DND-41 (cell line): ENCODE results near the gene RBM10.

Source experiments
- ATAC-seq: fragments of 200-7000 bp; cut with Tn5 transposase; 3 replicates; pipeline ENCODE4 v1.9.1; 2021; ENCODE audit warnings: low read depth; ENCODE audit not compliant: insufficient read depth
- DNase-seq: peaks from one replicate; pipeline ENCODE4 v3.0.0-alpha.2; 2020
- H2AFZ ChIP-seq: 2 replicates; pipeline ENCODE4 v1.6.0; 2012; ENCODE audit warnings: low read depth, low read length
- H3K27ac ChIP-seq: 2 replicates; pipeline ENCODE4 v1.5.1; 2012; ENCODE audit warnings: low read length, inconsistent platforms
- H3K27me3 ChIP-seq: fragments of 200-600 bp; sonication (generic); 2 replicates; pipeline ENCODE4 v1.6.0; 2012; ENCODE audit warnings: low read length, mild to moderate bottlenecking, inconsistent platforms; ENCODE audit not compliant: insufficient read depth, poor library complexity
- H3K36me3 ChIP-seq: 2 replicates; pipeline ENCODE4 v1.5.1; 2012; ENCODE audit warnings: low read length, inconsistent platforms; ENCODE audit not compliant: insufficient read depth
- H3K4me1 ChIP-seq: 2 replicates; pipeline ENCODE4 v1.5.1; 2012; ENCODE audit warnings: mild to moderate bottlenecking, low read length; ENCODE audit not compliant: insufficient read depth
- H3K4me2 ChIP-seq: 2 replicates; pipeline ENCODE4 v1.6.0; 2012; ENCODE audit warnings: mild to moderate bottlenecking, moderate library complexity, low read length, inconsistent platforms; ENCODE audit not compliant: insufficient read depth
- H3K4me3 ChIP-seq, 2 experiments: fragments of 200-600 bp in 1 of 2; shearing (Covaris generic) in 1 of 2; 2 replicates each; pipeline ENCODE4 v1.5.1; 2012 to 2016; ENCODE audit warnings: inconsistent platforms in 2 of 2, low read length in 2 of 2, mild to moderate bottlenecking in 2 of 2, low read depth in 1 of 2, moderate library complexity in 1 of 2
- H3K79me2 ChIP-seq: 2 replicates; pipeline ENCODE4 v1.6.0; 2012; ENCODE audit warnings: low read length, inconsistent platforms; ENCODE audit not compliant: insufficient read depth
- H3K9ac ChIP-seq: 2 replicates; pipeline ENCODE4 v1.6.0; 2012; ENCODE audit warnings: low read depth, mild to moderate bottlenecking, inconsistent platforms, low read length, moderate library complexity
- H3K9me3 ChIP-seq: 2 replicates; pipeline ENCODE4 v1.5.1; 2012; ENCODE audit warnings: low read length, moderate library complexity, mild to moderate bottlenecking, inconsistent platforms; ENCODE audit not compliant: insufficient read depth, severe bottlenecking
- H4K20me1 ChIP-seq: 2 replicates; pipeline ENCODE4 v1.6.0; 2012; ENCODE audit warnings: low read length; ENCODE audit not compliant: insufficient read depth
- EZH2 ChIP-seq: IDR thresholded peaks from 3 replicates; pipeline ENCODE4 v1.6.1; 2012; ENCODE audit warnings: borderline replicate concordance, low read depth, mild to moderate bottlenecking, moderate library complexity, low read length, inconsistent platforms; ENCODE audit not compliant: severe bottlenecking
- TF ChIP-seq, protein P1 (sequence below): IDR thresholded peaks from 2 replicates; pipeline ENCODE4 v1.5.1; 2012; ENCODE audit warnings: borderline replicate concordance, low read length, moderate library complexity, mild to moderate bottlenecking; ENCODE audit not compliant: poor library complexity, severe bottlenecking; ENCODE audit errors: extremely low read depth

Gene RBM10

GRCh38 chrX:47177079-47177478, 32.1 kb downstream of the RBM10 start:
- no peak overlapping the region for H3K9ac ChIP-seq
- no peak for TF ChIP-seq EZH2
- TF ChIP-seq, protein P1, sequence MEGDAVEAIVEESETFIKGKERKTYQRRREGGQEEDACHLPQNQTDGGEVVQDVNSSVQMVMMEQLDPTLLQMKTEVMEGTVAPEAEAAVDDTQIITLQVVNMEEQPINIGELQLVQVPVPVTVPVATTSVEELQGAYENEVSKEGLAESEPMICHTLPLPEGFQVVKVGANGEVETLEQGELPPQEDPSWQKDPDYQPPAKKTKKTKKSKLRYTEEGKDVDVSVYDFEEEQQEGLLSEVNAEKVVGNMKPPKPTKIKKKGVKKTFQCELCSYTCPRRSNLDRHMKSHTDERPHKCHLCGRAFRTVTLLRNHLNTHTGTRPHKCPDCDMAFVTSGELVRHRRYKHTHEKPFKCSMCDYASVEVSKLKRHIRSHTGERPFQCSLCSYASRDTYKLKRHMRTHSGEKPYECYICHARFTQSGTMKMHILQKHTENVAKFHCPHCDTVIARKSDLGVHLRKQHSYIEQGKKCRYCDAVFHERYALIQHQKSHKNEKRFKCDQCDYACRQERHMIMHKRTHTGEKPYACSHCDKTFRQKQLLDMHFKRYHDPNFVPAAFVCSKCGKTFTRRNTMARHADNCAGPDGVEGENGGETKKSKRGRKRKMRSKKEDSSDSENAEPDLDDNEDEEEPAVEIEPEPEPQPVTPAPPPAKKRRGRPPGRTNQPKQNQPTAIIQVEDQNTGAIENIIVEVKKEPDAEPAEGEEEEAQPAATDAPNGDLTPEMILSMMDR = no peak
- H2AFZ ChIP-seq = no peak overlapping the region
- H3K27ac ChIP-seq = no peak overlapping the region
- DNase-seq (no peak), ATAC-seq (no peak)
- no peak overlapping the region for H3K4me3 ChIP-seq
- H3K36me3 ChIP-seq = peaks cover 98% of the 10 kb centered on the region
- H3K4me1 ChIP-seq = no peaks in the 10 kb centered on the region
- no peaks in the 10 kb centered on the region for H3K27me3 ChIP-seq
- H3K79me2 ChIP-seq = no peaks in the 10 kb centered on the region
- peaks cover 9% of the 10 kb centered on the region; the same call in 1 of the 2 replicates for H4K20me1 ChIP-seq
- H3K9me3 ChIP-seq = no peaks in the 10 kb centered on the region
- no peak overlapping the region for H3K4me2 ChIP-seq

DNA sequence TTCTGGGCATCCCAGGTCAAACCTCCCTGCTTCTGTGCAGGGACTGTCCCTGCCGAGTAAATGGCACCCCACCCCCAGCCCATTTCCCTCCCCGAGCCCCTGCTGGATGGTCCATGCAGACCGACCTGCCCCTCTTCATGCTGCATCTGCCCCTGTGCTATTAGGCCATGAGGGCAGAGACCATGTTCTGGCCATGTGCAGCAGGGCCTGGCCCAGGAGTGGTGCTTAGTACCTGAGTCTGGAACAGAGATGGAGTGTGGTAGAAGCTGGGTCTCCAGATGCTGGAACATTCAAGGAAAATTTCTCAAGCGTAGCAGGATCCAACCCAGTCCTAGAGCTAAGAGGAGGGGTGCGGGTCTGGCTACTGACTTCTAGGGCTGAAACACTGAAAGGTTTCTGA, 33.3 kb downstream of the RBM10 start:
- H3K27ac ChIP-seq = no peak overlapping the region
- TF ChIP-seq, protein P1 = no peak
- no peak for TF ChIP-seq EZH2
- H3K4me1 ChIP-seq = no peaks in the 10 kb centered on the region
- H2AFZ ChIP-seq = no peak overlapping the region
- DNase-seq (no peak), ATAC-seq (no peak)
- peaks cover 9% of the 10 kb centered on the region; the same call in 1 of the 2 replicates for H4K20me1 ChIP-seq
- H3K4me2 ChIP-seq = no peak overlapping the region
- no peaks in the 10 kb centered on the region for H3K9me3 ChIP-seq
- no peak overlapping the region for H3K4me3 ChIP-seq
- peaks cover 94% of the 10 kb centered on the region for H3K36me3 ChIP-seq
- H3K79me2 ChIP-seq = no peaks in the 10 kb centered on the region
- no peak overlapping the region for H3K9ac ChIP-seq
- no peaks in the 10 kb centered on the region for H3K27me3 ChIP-seq

DNA sequence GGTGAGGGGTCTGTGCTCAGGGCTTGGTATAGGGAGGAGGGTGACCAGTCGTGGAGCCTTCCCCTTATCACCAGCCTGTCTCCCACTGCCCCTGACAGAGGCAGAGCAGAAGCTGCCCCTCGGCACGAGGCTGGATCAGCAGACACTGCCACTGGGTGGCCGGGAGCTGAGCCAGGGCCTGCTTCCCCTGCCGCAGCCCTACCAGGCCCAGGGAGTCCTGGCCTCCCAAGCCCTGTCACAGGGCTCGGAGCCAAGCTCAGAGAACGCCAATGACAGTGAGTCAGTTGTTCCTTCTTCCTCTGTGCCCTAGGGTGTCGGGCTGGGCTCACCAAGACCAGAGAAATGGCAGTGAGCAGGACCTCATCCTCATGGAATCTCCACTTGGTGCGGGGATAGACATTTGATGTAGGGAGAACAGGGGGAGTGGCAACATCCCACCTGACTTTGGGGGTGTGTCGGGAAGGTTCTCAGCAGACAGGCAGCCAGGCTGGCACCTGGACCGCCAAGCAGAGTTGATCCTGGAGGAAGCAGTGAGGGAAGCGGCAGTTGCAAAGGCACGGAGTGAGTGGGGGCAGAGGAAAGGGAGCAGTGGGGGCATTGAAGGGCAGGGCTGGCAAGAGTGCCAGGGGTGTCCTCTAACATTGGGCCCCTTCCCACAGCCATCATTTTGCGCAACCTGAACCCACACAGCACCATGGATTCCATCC, 34.4 kb downstream of the RBM10 start:
- peaks cover 9% of the 10 kb centered on the region; the same call in 1 of the 2 replicates for H4K20me1 ChIP-seq
- ATAC-seq (no peak), DNase-seq (no peak)
- H3K9me3 ChIP-seq = no peaks in the 10 kb centered on the region
- no peaks in the 10 kb centered on the region for H3K79me2 ChIP-seq
- H3K9ac ChIP-seq = no peak overlapping the region
- H3K36me3 ChIP-seq = peaks cover 89% of the 10 kb centered on the region
- no peaks in the 10 kb centered on the region for H3K4me1 ChIP-seq
- no peak overlapping the region for H3K4me2 ChIP-seq
- TF ChIP-seq, protein P1 = no peak
- no peak for TF ChIP-seq EZH2
- no peaks in the 10 kb centered on the region for H3K27me3 ChIP-seq
- H3K27ac ChIP-seq = no peak overlapping the region
- H3K4me3 ChIP-seq = no peak overlapping the region
- H2AFZ ChIP-seq = no peak overlapping the region
